SU-DHL-6 (cell line): ENCODE data around the gene B4GALT1.

ENCODE experiments used
- H2AFZ ChIP-seq: fragments of 200-600 bp; sonication (generic); 2 replicates; pipeline ENCODE4 v1.6.1; 2014; ENCODE audit warnings: low read depth, mild to moderate bottlenecking, moderate library complexity, mixed read lengths, antibody characterized with exemption, low read length; ENCODE audit not compliant: severe bottlenecking
- H3F3A ChIP-seq: fragments of 200-600 bp; shearing (Covaris generic); 2 replicates; pipeline ENCODE4 v1.6.0; 2016; ENCODE audit warnings: antibody characterized with exemption, mild to moderate bottlenecking; ENCODE audit not compliant: insufficient read depth
- H3K27ac ChIP-seq: fragments of 200-600 bp; sonication (generic); 2 replicates; pipeline ENCODE4 v1.5.1; 2016; ENCODE audit warnings: low read depth, mild to moderate bottlenecking, low read length, moderate library complexity, mixed read lengths
- H3K27me3 ChIP-seq: fragments of 200-600 bp; sonication (generic), shearing (Covaris generic); 2 replicates; pipeline ENCODE4 v1.6.0; 2014; ENCODE audit warnings: mild to moderate bottlenecking, low read length
- H3K36me3 ChIP-seq: fragments of 200-600 bp; sonication (generic); 2 replicates; pipeline ENCODE4 v1.6.1; 2014; ENCODE audit warnings: mild to moderate bottlenecking, low read length, mixed read lengths
- H3K4me2 ChIP-seq: fragments of 300-600, 200-600 bp; shearing (Covaris generic), sonication (generic); 2 replicates; pipeline ENCODE4 v1.6.0; 2014; ENCODE audit warnings: low read length, low read depth, mild to moderate bottlenecking; ENCODE audit not compliant: poor library complexity, severe bottlenecking
- H3K4me3 ChIP-seq: fragments of 200-600 bp; sonication (generic); 2 replicates; pipeline ENCODE4 v1.5.1; 2014; ENCODE audit warnings: antibody characterized with exemption, low read length, mild to moderate bottlenecking, mixed read lengths; ENCODE audit not compliant: insufficient read depth, poor library complexity, severe bottlenecking
- H3K79me2 ChIP-seq: fragments of 200-600 bp; sonication (generic); 2 replicates; pipeline ENCODE4 v1.6.1; 2014; ENCODE audit warnings: mild to moderate bottlenecking, low read length, moderate library complexity; ENCODE audit not compliant: insufficient read depth
- H3K9ac ChIP-seq: fragments of 200-600 bp; sonication (generic); 2 replicates; pipeline ENCODE4 v1.7.0; 2014; ENCODE audit warnings: mild to moderate bottlenecking, low read length
- H3K9me2 ChIP-seq: fragments of 200-600 bp; sonication (generic); replicated peaks from 2 replicates; pipeline ENCODE4 v1.6.1; 2014; ENCODE audit warnings: low read length; ENCODE audit not compliant: insufficient read depth
- H3K9me3 ChIP-seq: fragments of 200-600 bp; sonication (generic); 2 replicates; pipeline ENCODE4 v1.6.1; 2014; ENCODE audit warnings: low read length, mixed read lengths; ENCODE audit not compliant: insufficient read depth
- H4K20me1 ChIP-seq: fragments of 200-600 bp; sonication (generic); 2 replicates; pipeline ENCODE4 v1.6.1; 2014; ENCODE audit warnings: low read depth, mild to moderate bottlenecking, antibody characterized with exemption, low read length, moderate library complexity, mixed read lengths
- CTCF ChIP-seq: fragments of 200-600 bp; sonication (generic); IDR thresholded peaks from one replicate; pipeline ENCODE4 v1.5.1; 2017; ENCODE audit warnings: antibody characterized with exemption, mild to moderate bottlenecking, low read length, moderate library complexity; ENCODE audit not compliant: insufficient read depth, poor library complexity, severe bottlenecking
- EZH2phosphoT487 ChIP-seq: fragments of 200-600 bp; sonication (generic), shearing (Covaris generic); conservative IDR thresholded peaks from 2 replicates; pipeline ENCODE4 v1.6.1; 2018; ENCODE audit warnings: mild to moderate bottlenecking, antibody characterized with exemption, low read length, moderate library complexity, mixed read lengths

The B4GALT1 gene

GRCh38 chr9:33155393-33155792 lies 11.7 kb downstream of the B4GALT1 start:
- H4K20me1 ChIP-seq, result peaks cover 11% of the 10 kb centered on the region
- no peaks in the 10 kb centered on the region for H3F3A ChIP-seq
- H3K36me3 ChIP-seq, result no peaks in the 10 kb centered on the region
- H3K27me3 ChIP-seq, result no peaks in the 10 kb centered on the region
- H3K9me3 ChIP-seq, result no peaks in the 10 kb centered on the region
- H3K27ac ChIP-seq, result no peak overlapping the region
- no peak overlapping the region for H3K4me3 ChIP-seq
- no peak overlapping the region for H2AFZ ChIP-seq
- H3K4me2 ChIP-seq, result no peak overlapping the region
- H3K9me2 ChIP-seq, result no peaks in the 10 kb centered on the region
- no peak overlapping the region for H3K9ac ChIP-seq
- H3K79me2 ChIP-seq, result no peaks in the 10 kb centered on the region
- no peak for TF ChIP-seq EZH2phosphoT487
- no peak for TF ChIP-seq CTCF

GRCh38 chr9:33154371-33154770 lies 12.8 kb downstream of the B4GALT1 start:
- Histone ChIP-seq H3K9me2 (no peaks in the 10 kb centered on the region), H3K9ac (no peak overlapping the region), H3K27me3 (no peaks in the 10 kb centered on the region), H3K79me2 (no peaks in the 10 kb centered on the region), H3K4me3 (no peak overlapping the region), H3K36me3 (no peaks in the 10 kb centered on the region), H3K9me3 (no peaks in the 10 kb centered on the region), H4K20me1 (peaks cover 13% of the 10 kb centered on the region), H3K27ac (no peak overlapping the region), H3K4me2 (no peak overlapping the region), H3F3A (no peaks in the 10 kb centered on the region), H2AFZ (no peak overlapping the region)
- TF ChIP-seq CTCF, result no peak

- Histone ChIP-seq H3K27me3 (no peaks in the 10 kb centered on the region), H3K9ac (no peak overlapping the region), H3K36me3 (no peaks in the 10 kb centered on the region), H3F3A (no peaks in the 10 kb centered on the region), H3K9me3 (no peaks in the 10 kb centered on the region), H4K20me1 (peaks cover 13% of the 10 kb centered on the region), H2AFZ (no peak overlapping the region), H3K27ac (no peak overlapping the region), H3K79me2 (no peaks in the 10 kb centered on the region), H3K4me2 (no peak overlapping the region), H3K4me3 (no peak overlapping the region), H3K9me2 (no peaks in the 10 kb centered on the region)
- TF ChIP-seq EZH2phosphoT487 (no peak), CTCF (no peak)
Observed at GRCh38 chr9:33153666-33154065, 13.5 kb downstream of the B4GALT1 start.

- Histone ChIP-seq H3K27me3 (no peaks in the 10 kb centered on the region), H3K4me2 (no peak overlapping the region), H3K4me3 (no peak overlapping the region), H3K9me2 (no peaks in the 10 kb centered on the region), H3K9me3 (no peaks in the 10 kb centered on the region), H2AFZ (no peak overlapping the region), H3K36me3 (no peaks in the 10 kb centered on the region), H4K20me1 (peaks cover 16% of the 10 kb centered on the region), H3F3A (no peaks in the 10 kb centered on the region), H3K9ac (no peak overlapping the region), H3K27ac (no peak overlapping the region), H3K79me2 (no peaks in the 10 kb centered on the region)
- TF ChIP-seq CTCF (no peak), EZH2phosphoT487 (no peak)
Observed at GRCh38 chr9:33153001-33153400, 14.1 kb downstream of the B4GALT1 start.
